ENCODE data around the gene PPP2R5C. TPM values are rescaled to one million over a fixed set of nuclear protein-coding genes. Genes with fewer than 3 reads are reported as not detected.
"Not testable (repeated sequence)": the region's sequence is repeated elsewhere in the genome, so short reads cannot be mapped to it uniquely, and the experiment has no call there.

The PPP2R5C gene
- total RNA-seq, 1 donor from 2014 or later = 125 TPM

GRCh38 chr14:101739446-101740141 is 21.9 kb upstream of the PPP2R5C start:
- no peak overlapping the region for H3K27ac Mint-ChIP-seq
- H3K4me3 Mint-ChIP-seq = no peak overlapping the region

GRCh38 chr14:101740981-101741380 is 20.5 kb upstream of the PPP2R5C start:
- Mint-ChIP-seq H3K4me3 (no peak overlapping the region), H3K27me3 (ENCODE audit: low read depth) (peaks cover 12% of the 10 kb centered on the region), H3K9me3 (peaks cover 23% of the 10 kb centered on the region), H3K27ac (no peak overlapping the region), H3K36me3 (no peaks in the 10 kb centered on the region), H3K4me1 (no peaks in the 10 kb centered on the region)
- TF ChIP-seq CTCF (IDR thresholded peaks at IDR 0.05; ENCODE audit: unreplicated experiment) = no peak
- DNase-seq (ENCODE audit: low spot score in 2 of 2, unreplicated experiment in 2 of 2) = no peak

More at GRCh38 chr14:101739446-101740141, 21.9 kb upstream of the PPP2R5C start:
- Mint-ChIP-seq H3K27me3 (ENCODE audit: low read depth) (peaks cover 8% of the 10 kb centered on the region), H3K36me3 (no peaks in the 10 kb centered on the region), H3K9me3 (peaks cover 23% of the 10 kb centered on the region), H3K4me1 (no peaks in the 10 kb centered on the region)
- DNase-seq (ENCODE audit: low spot score in 2 of 2, unreplicated experiment in 2 of 2) = no peak
- TF ChIP-seq CTCF (IDR thresholded peaks at IDR 0.05; ENCODE audit: unreplicated experiment) = no peak

- no peak overlapping the region for H3K4me3 Mint-ChIP-seq
- H3K27ac Mint-ChIP-seq = no peak overlapping the region
- H3K9me3 Mint-ChIP-seq = peaks cover 23% of the 10 kb centered on the region
- no peaks in the 10 kb centered on the region for H3K36me3 Mint-ChIP-seq
- no peak for DNase-seq (ENCODE audit: low spot score in 2 of 2, unreplicated experiment in 2 of 2)
- H3K27me3 Mint-ChIP-seq (ENCODE audit: low read depth) = peaks cover 39% of the 10 kb centered on the region
- no peak for TF ChIP-seq CTCF (IDR thresholded peaks at IDR 0.05; ENCODE audit: unreplicated experiment)
- no peaks in the 10 kb centered on the region for H3K4me1 Mint-ChIP-seq
These were observed 17.8 kb upstream of the PPP2R5C start for GRCh38 chr14:101743701-101744100.

- not testable (repeated sequence) for H3K27ac Mint-ChIP-seq; H3K4me1 Mint-ChIP-seq; H3K4me3 Mint-ChIP-seq; DNase-seq (ENCODE audit: low spot score in 2 of 2, unreplicated experiment in 2 of 2); H3K36me3 Mint-ChIP-seq
- H3K9me3 Mint-ChIP-seq = peaks cover 26% of the 10 kb centered on the region
- peaks cover 46% of the 10 kb centered on the region for H3K27me3 Mint-ChIP-seq (ENCODE audit: low read depth)
These were observed 17.1 kb upstream of the PPP2R5C start for GRCh38 chr14:101744382-101744781.

- H3K36me3 Mint-ChIP-seq, H3K4me3 Mint-ChIP-seq: not testable (repeated sequence)
- H3K27me3 Mint-ChIP-seq (ENCODE audit: low read depth) = peaks cover 84% of the 10 kb centered on the region
These were observed 11.8 kb upstream of the PPP2R5C start for GRCh38 chr14:101749756-101750155.

GRCh38 chr14:101754893-101755292 is 6.6 kb upstream of the PPP2R5C start:
- H3K36me3 Mint-ChIP-seq = no peaks in the 10 kb centered on the region
- no peak for TF ChIP-seq CTCF (IDR thresholded peaks at IDR 0.05; ENCODE audit: unreplicated experiment)
- no peak for DNase-seq (ENCODE audit: low spot score in 2 of 2, unreplicated experiment in 2 of 2)
- H3K9me3 Mint-ChIP-seq = peaks cover 9% of the 10 kb centered on the region
- H3K27ac Mint-ChIP-seq = no peak overlapping the region
- peaks cover 2% of the 10 kb centered on the region for H3K4me1 Mint-ChIP-seq
- H3K4me3 Mint-ChIP-seq = no peak overlapping the region
- peaks cover 80% of the 10 kb centered on the region for H3K27me3 Mint-ChIP-seq (ENCODE audit: low read depth)

More at GRCh38 chr14:101749756-101750155, 11.8 kb upstream of the PPP2R5C start:
- H3K9me3 Mint-ChIP-seq = peaks cover 12% of the 10 kb centered on the region
- H3K4me1 Mint-ChIP-seq; H3K27ac Mint-ChIP-seq; DNase-seq (ENCODE audit: low spot score in 2 of 2, unreplicated experiment in 2 of 2): not testable (repeated sequence)
